A549 (cell line): ENCODE data around the gene FAF1. TPM values are rescaled to one million over a fixed set of nuclear protein-coding genes. Genes with fewer than 3 reads are reported as not detected.

ENCODE experiments used
- ATAC-seq, 2 experiments: fragments of 200-7000 bp in 1 of 2; fragments of >200 bp in 1 of 2; cut with Nextera tagmentation in 1 of 2; cut with Tn5 transposase in 1 of 2; 3 replicates each; pipeline versions ENCODE4 v1.8.0 to v1.9.1; 2018 to 2020; ENCODE audit warnings: mild to moderate bottlenecking in 1 of 2, moderate library complexity in 1 of 2
- CTCF ChIA-PET: fragments of 300-600 bp; sonication (Branson Sonifier 250); formaldehyde crosslinking; extraction: SDS; loops from one replicate; lab custom pipeline; 2021; ENCODE audit warnings: antibody characterized with exemption, inconsistent platforms; lab: Yijun Ruan, JAX
- POLR2A ChIA-PET: fragments of 350-600 bp; formaldehyde crosslinking; extraction: SDS; loops from one replicate; lab custom pipeline; 2021; ENCODE audit warnings: antibody characterized with exemption, inconsistent platforms; lab: Yijun Ruan, JAX
- DNase-seq, 2 experiments: peaks; one replicate each; pipeline versions ENCODE4 v3.0.0 to v3.0.0-alpha.2; 2011 to 2016; ENCODE audit warnings: low read depth in 1 of 2, low spot score in 1 of 2
- FAIRE-seq: peaks from 2 replicates; lab custom pipeline; 2011; peaks lifted over from hg19 to GRCh38; lab: Jason Lieb, UNC
- H3K27ac ChIP-seq, 2 experiments: fragments of >200 bp; sonication (Bioruptor Twin); formaldehyde crosslinking; 3 replicates each; pipeline ENCODE4 v1.5.1; 2016 to 2017
- H3K4me1 ChIP-seq: fragments of >200 bp; sonication (Bioruptor Twin); formaldehyde crosslinking; 3 replicates; pipeline ENCODE4 v1.6.1; 2016
- H3K4me2 ChIP-seq: fragments of >200 bp; sonication (Bioruptor Twin); formaldehyde crosslinking; 3 replicates; pipeline ENCODE4 v1.6.1; 2016
- H3K4me3 ChIP-seq: fragments of >200 bp; sonication (Bioruptor Twin); formaldehyde crosslinking; 3 replicates; pipeline ENCODE4 v1.5.1; 2016
- H3K9me3 ChIP-seq: fragments of >200 bp; sonication (Bioruptor Twin); formaldehyde crosslinking; 3 replicates; pipeline ENCODE4 v1.6.1; 2016
- CBX8 ChIP-seq: fragments of 200-600 bp; sonication (generic); IDR thresholded peaks from 2 replicates; pipeline ENCODE4 v1.6.1; 2016
- CHD2 ChIP-seq: fragments of 150-350 bp; IDR thresholded peaks from 2 replicates; pipeline ENCODE4 v1.6.1; 2014; ENCODE audit warnings: low read length; ENCODE audit not compliant: partially characterized antibody
- EHMT2 ChIP-seq: fragments of 200-600 bp; sonication (generic); IDR thresholded peaks from 2 replicates; pipeline ENCODE4 v1.6.1; 2016; ENCODE audit warnings: antibody characterized with exemption, low read depth, mild to moderate bottlenecking, moderate library complexity
- HEYL ChIP-seq: fragments of 250-450 bp; sonication (Bioruptor Pico); IDR thresholded peaks from 2 replicates; pipeline ENCODE4 v1.8.0; 2021; ENCODE audit warnings: mild to moderate bottlenecking, moderate library complexity
- KDM1A ChIP-seq: fragments of 200-600 bp; sonication (generic); IDR thresholded peaks from 2 replicates; pipeline ENCODE4 v1.6.1; 2016; ENCODE audit warnings: low read depth, mild to moderate bottlenecking
- KDM5A ChIP-seq: fragments of 200-600 bp; sonication (generic); IDR thresholded peaks from 2 replicates; pipeline ENCODE4 v1.6.1; 2016; ENCODE audit warnings: antibody characterized with exemption, mild to moderate bottlenecking
- PHF8 ChIP-seq: fragments of 200-600 bp; sonication (generic); IDR thresholded peaks from 2 replicates; pipeline ENCODE4 v1.6.1; 2016; ENCODE audit warnings: low read depth, mild to moderate bottlenecking, antibody characterized with exemption, moderate library complexity, borderline replicate concordance
- POLR2AphosphoS2 ChIP-seq: conservative IDR thresholded peaks from 2 replicates; pipeline ENCODE4 v1.6.1; 2012; ENCODE audit warnings: low read length, improper control_type of control experiment, inconsistent platforms
- RAD21 ChIP-seq, 2 experiments: fragments of >200 bp in 1 of 2; sonication (Bioruptor Twin) in 1 of 2; formaldehyde crosslinking in 1 of 2; IDR thresholded peaks in 1 of 2; conservative IDR thresholded peaks in 1 of 2; 2 replicates in 1 of 2; 3 replicates in 1 of 2; pipeline ENCODE4 v1.6.1; 2012 to 2018; ENCODE audit warnings: inconsistent platforms in 1 of 2
- ZSCAN20 ChIP-seq: fragments of 250-450 bp; sonication (Bioruptor Pico); IDR thresholded peaks from 2 replicates; pipeline ENCODE4 v1.8.0; 2022; ENCODE audit warnings: mild to moderate bottlenecking, moderate library complexity
- WGBS: methylation state at CpG from one replicate; pipeline ENCODE4 v1.1.6; 2017; ENCODE audit errors: missing lambda C conversion rate; 5-methylcytosine and 5-hydroxymethylcytosine counted together
- polyA plus RNA-seq, 4 experiments: library from polyadenylated mRNA; depleted of rRNA in 3 of 4; stranded (reverse); fragments of >200 nt; fragmentation: RNase III in 1 of 4; extraction: RNeasy Plus Mini Kit Qiagen cat#74134 plus additional on column Dnase treatment in 1 of 4; gene quantifications; 2 replicates in 3 of 4; 3 replicates in 1 of 4; pipeline ENCODE4 v1.2.3, GENCODE V29; 2011 to 2017
- TF ChIP-seq, protein P1 (sequence below): IDR thresholded peaks from 2 replicates; pipeline ENCODE4 v1.6.1; 2012
- TF ChIP-seq, protein P2 (sequence below): fragments of >200 bp; sonication (Bioruptor Twin); formaldehyde crosslinking; IDR thresholded peaks from 2 replicates; pipeline ENCODE4 v1.6.1; 2016
- TF ChIP-seq, protein P3 (sequence below): fragments of 200-600 bp; sonication (generic); IDR thresholded peaks from 2 replicates; pipeline ENCODE4 v1.6.1; 2016; ENCODE audit warnings: antibody characterized with exemption, mild to moderate bottlenecking, moderate library complexity
- TF ChIP-seq, protein P4 (sequence below): fragments of >200 bp; sonication (Bioruptor Twin); formaldehyde crosslinking; IDR thresholded peaks from 3 replicates; pipeline ENCODE4 v1.6.1; 2016
- TF ChIP-seq, protein P5 (sequence below): fragments of 450-650 bp; IDR thresholded peaks from 2 replicates; pipeline ENCODE4 v1.6.1; 2014; ENCODE audit warnings: antibody characterized with exemption
- TF ChIP-seq, protein P6 (sequence below): IDR thresholded peaks from 2 replicates; pipeline ENCODE4 v1.6.1; 2012; ENCODE audit warnings: low read depth, borderline replicate concordance
- TF ChIP-seq, protein P7 (sequence below): fragments of >200 bp; sonication (Bioruptor Twin); formaldehyde crosslinking; IDR thresholded peaks from 3 replicates; pipeline ENCODE4 v1.5.1; 2016

FAF1 gene
- polyA plus RNA-seq, 2 of the 4 experiments (the other 2 are of a cell fraction), result 31.7 to 46.2 TPM

DNA sequence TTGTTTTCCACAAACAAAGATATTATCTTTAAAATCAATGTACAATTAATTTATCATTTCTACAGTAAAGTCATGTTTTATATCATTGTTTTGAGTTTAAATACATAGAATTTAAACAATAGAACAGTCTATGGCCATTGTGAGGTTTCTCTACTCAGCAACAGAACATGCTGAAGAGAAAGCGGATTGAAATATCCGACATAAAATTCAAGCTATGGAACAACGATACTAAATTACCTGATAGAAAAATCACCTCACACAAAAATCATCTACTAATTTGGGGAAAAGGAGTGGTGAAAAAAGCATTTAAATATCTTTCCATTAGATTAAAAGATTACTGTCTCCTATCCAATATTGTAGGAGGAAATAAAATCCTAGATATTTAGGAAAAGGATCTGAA is 22.5 kb upstream of the FAF1 start:
- ATAC-seq (no peak), FAIRE-seq (no peak), DNase-seq (no peak)
- POLR2A ChIA-PET, result no interaction called here
- TF ChIP-seq RAD21 (conservative IDR thresholded peaks at IDR 0.05 in 1 of 2, IDR thresholded peaks at IDR 0.05 in 1 of 2), result no peak
- TF ChIP-seq, protein P1, sequence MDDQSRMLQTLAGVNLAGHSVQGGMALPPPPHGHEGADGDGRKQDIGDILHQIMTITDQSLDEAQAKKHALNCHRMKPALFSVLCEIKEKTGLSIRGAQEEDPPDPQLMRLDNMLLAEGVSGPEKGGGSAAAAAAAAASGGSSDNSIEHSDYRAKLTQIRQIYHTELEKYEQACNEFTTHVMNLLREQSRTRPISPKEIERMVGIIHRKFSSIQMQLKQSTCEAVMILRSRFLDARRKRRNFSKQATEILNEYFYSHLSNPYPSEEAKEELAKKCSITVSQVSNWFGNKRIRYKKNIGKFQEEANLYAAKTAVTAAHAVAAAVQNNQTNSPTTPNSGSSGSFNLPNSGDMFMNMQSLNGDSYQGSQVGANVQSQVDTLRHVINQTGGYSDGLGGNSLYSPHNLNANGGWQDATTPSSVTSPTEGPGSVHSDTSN, result no peak
- TF ChIP-seq CBX8, result no peak
- no peak for TF ChIP-seq EHMT2
- TF ChIP-seq, protein P2, sequence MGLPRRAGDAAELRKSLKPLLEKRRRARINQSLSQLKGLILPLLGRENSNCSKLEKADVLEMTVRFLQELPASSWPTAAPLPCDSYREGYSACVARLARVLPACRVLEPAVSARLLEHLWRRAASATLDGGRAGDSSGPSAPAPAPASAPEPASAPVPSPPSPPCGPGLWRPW, result no peak
- TF ChIP-seq, protein P3, sequence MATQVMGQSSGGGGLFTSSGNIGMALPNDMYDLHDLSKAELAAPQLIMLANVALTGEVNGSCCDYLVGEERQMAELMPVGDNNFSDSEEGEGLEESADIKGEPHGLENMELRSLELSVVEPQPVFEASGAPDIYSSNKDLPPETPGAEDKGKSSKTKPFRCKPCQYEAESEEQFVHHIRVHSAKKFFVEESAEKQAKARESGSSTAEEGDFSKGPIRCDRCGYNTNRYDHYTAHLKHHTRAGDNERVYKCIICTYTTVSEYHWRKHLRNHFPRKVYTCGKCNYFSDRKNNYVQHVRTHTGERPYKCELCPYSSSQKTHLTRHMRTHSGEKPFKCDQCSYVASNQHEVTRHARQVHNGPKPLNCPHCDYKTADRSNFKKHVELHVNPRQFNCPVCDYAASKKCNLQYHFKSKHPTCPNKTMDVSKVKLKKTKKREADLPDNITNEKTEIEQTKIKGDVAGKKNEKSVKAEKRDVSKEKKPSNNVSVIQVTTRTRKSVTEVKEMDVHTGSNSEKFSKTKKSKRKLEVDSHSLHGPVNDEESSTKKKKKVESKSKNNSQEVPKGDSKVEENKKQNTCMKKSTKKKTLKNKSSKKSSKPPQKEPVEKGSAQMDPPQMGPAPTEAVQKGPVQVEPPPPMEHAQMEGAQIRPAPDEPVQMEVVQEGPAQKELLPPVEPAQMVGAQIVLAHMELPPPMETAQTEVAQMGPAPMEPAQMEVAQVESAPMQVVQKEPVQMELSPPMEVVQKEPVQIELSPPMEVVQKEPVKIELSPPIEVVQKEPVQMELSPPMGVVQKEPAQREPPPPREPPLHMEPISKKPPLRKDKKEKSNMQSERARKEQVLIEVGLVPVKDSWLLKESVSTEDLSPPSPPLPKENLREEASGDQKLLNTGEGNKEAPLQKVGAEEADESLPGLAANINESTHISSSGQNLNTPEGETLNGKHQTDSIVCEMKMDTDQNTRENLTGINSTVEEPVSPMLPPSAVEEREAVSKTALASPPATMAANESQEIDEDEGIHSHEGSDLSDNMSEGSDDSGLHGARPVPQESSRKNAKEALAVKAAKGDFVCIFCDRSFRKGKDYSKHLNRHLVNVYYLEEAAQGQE, result no peak
- no peak for TF ChIP-seq KDM1A
- TF ChIP-seq PHF8, result no peak
- no peak for TF ChIP-seq POLR2AphosphoS2
- no peak for TF ChIP-seq ZSCAN20 (CRISPR knock-in tag)
- TF ChIP-seq, protein P4, sequence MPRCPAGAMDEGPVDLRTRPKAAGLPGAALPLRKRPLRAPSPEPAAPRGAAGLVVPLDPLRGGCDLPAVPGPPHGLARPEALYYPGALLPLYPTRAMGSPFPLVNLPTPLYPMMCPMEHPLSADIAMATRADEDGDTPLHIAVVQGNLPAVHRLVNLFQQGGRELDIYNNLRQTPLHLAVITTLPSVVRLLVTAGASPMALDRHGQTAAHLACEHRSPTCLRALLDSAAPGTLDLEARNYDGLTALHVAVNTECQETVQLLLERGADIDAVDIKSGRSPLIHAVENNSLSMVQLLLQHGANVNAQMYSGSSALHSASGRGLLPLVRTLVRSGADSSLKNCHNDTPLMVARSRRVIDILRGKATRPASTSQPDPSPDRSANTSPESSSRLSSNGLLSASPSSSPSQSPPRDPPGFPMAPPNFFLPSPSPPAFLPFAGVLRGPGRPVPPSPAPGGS, result no peak
- no peak for TF ChIP-seq HEYL (CRISPR knock-in tag)
- TF ChIP-seq, protein P5, sequence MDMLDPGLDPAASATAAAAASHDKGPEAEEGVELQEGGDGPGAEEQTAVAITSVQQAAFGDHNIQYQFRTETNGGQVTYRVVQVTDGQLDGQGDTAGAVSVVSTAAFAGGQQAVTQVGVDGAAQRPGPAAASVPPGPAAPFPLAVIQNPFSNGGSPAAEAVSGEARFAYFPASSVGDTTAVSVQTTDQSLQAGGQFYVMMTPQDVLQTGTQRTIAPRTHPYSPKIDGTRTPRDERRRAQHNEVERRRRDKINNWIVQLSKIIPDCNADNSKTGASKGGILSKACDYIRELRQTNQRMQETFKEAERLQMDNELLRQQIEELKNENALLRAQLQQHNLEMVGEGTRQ, result no peak
- TF ChIP-seq, protein P6, sequence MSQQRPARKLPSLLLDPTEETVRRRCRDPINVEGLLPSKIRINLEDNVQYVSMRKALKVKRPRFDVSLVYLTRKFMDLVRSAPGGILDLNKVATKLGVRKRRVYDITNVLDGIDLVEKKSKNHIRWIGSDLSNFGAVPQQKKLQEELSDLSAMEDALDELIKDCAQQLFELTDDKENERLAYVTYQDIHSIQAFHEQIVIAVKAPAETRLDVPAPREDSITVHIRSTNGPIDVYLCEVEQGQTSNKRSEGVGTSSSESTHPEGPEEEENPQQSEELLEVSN, result no peak
- TF ChIP-seq CHD2, result no peak
- TF ChIP-seq, protein P7, sequence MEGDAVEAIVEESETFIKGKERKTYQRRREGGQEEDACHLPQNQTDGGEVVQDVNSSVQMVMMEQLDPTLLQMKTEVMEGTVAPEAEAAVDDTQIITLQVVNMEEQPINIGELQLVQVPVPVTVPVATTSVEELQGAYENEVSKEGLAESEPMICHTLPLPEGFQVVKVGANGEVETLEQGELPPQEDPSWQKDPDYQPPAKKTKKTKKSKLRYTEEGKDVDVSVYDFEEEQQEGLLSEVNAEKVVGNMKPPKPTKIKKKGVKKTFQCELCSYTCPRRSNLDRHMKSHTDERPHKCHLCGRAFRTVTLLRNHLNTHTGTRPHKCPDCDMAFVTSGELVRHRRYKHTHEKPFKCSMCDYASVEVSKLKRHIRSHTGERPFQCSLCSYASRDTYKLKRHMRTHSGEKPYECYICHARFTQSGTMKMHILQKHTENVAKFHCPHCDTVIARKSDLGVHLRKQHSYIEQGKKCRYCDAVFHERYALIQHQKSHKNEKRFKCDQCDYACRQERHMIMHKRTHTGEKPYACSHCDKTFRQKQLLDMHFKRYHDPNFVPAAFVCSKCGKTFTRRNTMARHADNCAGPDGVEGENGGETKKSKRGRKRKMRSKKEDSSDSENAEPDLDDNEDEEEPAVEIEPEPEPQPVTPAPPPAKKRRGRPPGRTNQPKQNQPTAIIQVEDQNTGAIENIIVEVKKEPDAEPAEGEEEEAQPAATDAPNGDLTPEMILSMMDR, result no peak
- no peak for TF ChIP-seq KDM5A
- CTCF ChIA-PET, result interaction anchor here (0.8 to 1.2 kb wide), 2 partner anchors 10 to 14 kb away, joined by 3 read pairs; no protein-coding TSS in a partner anchor
- H3K4me1 ChIP-seq, result peaks cover 37% of the 10 kb centered on the region; the same call in 2 of the 3 replicates
- 25% methylated on average over 3 of the region's 3 CpGs for WGBS
- H3K9me3 ChIP-seq, result no peaks in the 10 kb centered on the region
- peak overlapping the region; percentile 84 for H3K4me2 ChIP-seq
- H3K4me3 ChIP-seq, result peak overlapping the region; percentile 27; the same call in 2 of the 3 replicates
- peak overlapping the region; percentile 34 to 99; a peak in 4 of 6 replicates for H3K27ac ChIP-seq
